Right atrium auricular region (tissue), 2 donors: ENCODE measurements around the gene MIDN. TPM values are rescaled to one million over a fixed set of nuclear protein-coding genes. Genes with fewer than 3 reads are reported as not detected.
A peak's percentile ranks its signal among the peaks of the same experiment; 100 is the strongest.

Experiments used
- DNase-seq: peaks from one replicate; pipeline ENCODE4 v3.0.0-alpha.2; 2019; ENCODE audit warnings: low spot score
- H3K27ac ChIP-seq, 2 donors: fragments of 200-600 bp; sonication (generic); 1 replicate in 1 of 2; 2 replicates in 1 of 2; pipeline ENCODE4 v1.5.1; 2016 to 2019
- H3K27me3 ChIP-seq, 2 donors: fragments of 200-600 bp; sonication (generic); one replicate each; pipeline versions ENCODE4 v1.5.1 to v1.6.0; 2017 to 2019
- H3K36me3 ChIP-seq: fragments of 200-600 bp; sonication (generic); one replicate; pipeline ENCODE4 v1.5.1; 2016
- H3K4me1 ChIP-seq, 2 donors: fragments of 200-600 bp; sonication (generic); one replicate each; pipeline versions ENCODE4 v1.5.1 to v1.6.0; 2017 to 2019
- H3K4me3 ChIP-seq, 2 donors: fragments of 200-600 bp; sonication (generic); 1 replicate in 1 of 2; 2 replicates in 1 of 2; pipeline ENCODE4 v1.5.1; 2017 to 2019; ENCODE audit warnings: mild to moderate bottlenecking in 1 of 2, moderate library complexity in 1 of 2
- H3K9me3 ChIP-seq, 2 donors: fragments of 200-600 bp; sonication (generic); one replicate each; pipeline ENCODE4 v1.5.1; 2019
- CTCF ChIP-seq, 2 donors: fragments of 200-600 bp; sonication (generic); IDR thresholded peaks; one replicate each; pipeline ENCODE4 v1.5.1; 2019; ENCODE audit warnings: antibody characterized with exemption in 2 of 2
- total RNA-seq, 2 donors: library from RNA; depleted of rRNA; stranded (reverse); fragments of >200 nt; gene quantifications; one replicate each; pipeline ENCODE4 v1.1.0, GENCODE V29; 2016

Gene MIDN
- total RNA-seq, 2 donors from 2014 or later = 42.1 to 42.2 TPM

- Histone ChIP-seq H3K27ac (peak overlapping the region; percentile 46 to 91), H3K36me3 (peaks cover 35% of the 10 kb centered on the region), H3K4me3 (no peak overlapping the region), H3K27me3 (no peaks in the 10 kb centered on the region), H3K9me3 (no peaks in the 10 kb centered on the region), H3K4me1 (peaks cover 0 to 76% of the 10 kb centered on the region in 2 donors)
- no peak for DNase-seq
- TF ChIP-seq CTCF (IDR thresholded peaks at IDR 0.05) = no peak
These were observed 28.5 kb upstream of the MIDN start for GRCh38 chr19:1219786-1220476.

GRCh38 chr19:1220477-1220930 lies 27.9 kb upstream of the MIDN start:
- Histone ChIP-seq H3K27ac (peak overlapping the region in 1 of 2 donors; percentile 91), H3K36me3 (peaks cover 40% of the 10 kb centered on the region), H3K9me3 (no peaks in the 10 kb centered on the region), H3K27me3 (no peaks in the 10 kb centered on the region), H3K4me3 (no peak overlapping the region), H3K4me1 (peaks cover 0 to 70% of the 10 kb centered on the region in 2 donors)
- no peak for TF ChIP-seq CTCF (IDR thresholded peaks at IDR 0.05)
- DNase-seq = no peak

DNA sequence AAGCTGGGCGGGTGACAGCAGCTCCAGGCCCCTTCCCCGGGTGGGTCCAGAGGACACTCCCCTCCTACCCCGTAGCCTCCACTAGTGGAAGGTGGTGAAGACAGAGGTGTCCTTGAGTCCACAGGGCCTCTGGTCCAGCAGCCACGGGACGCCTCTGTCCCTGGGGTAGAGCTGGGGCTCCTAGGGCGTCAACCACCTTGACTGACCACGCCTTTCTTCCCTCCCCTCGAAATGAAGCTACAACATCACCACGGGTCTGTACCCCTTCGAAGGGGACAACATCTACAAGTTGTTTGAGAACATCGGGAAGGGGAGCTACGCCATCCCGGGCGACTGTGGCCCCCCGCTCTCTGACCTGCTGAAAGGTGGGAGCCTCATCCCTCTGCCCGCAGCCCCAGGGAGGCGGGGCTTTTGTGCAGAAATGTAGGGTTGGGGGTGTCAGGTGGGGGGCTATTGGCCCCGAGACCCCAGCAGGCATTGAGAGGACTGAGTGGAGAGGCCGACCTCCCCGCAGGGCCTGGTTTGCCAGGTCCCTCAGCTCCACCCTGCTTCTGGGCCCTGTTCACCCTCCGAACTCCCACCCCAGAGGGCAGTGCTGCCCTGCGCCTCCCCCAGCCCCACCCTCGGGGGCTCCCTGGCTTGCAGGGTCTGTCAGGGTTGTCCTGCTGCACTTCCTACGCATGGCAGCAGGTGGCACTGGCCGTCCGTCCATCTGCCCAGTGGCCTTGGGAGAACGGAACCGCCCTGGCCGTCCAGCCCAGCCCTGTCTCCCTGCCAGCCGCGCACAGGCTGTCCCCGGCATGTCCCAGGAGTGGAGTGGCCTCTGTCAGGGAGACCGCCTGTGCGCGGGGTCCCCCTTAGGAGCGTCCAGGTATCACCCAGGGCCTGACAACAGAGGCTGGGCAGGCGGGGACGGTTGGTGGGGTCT lies 27.1 kb upstream of the MIDN start:
- peak; percentile 77 for DNase-seq
- peak; percentile 87 to 89 for TF ChIP-seq CTCF (IDR thresholded peaks at IDR 0.05)
- Histone ChIP-seq H3K27me3 (no peaks in the 10 kb centered on the region), H3K9me3 (no peaks in the 10 kb centered on the region), H3K4me3 (no peak overlapping the region), H3K4me1 (peaks cover 0 to 63% of the 10 kb centered on the region in 2 donors), H3K27ac (peak overlapping the region; percentile 57 to 91), H3K36me3 (peaks cover 41% of the 10 kb centered on the region)

- Histone ChIP-seq H3K4me1 (peaks cover 0 to 56% of the 10 kb centered on the region in 2 donors), H3K9me3 (no peaks in the 10 kb centered on the region), H3K27me3 (no peaks in the 10 kb centered on the region), H3K36me3 (peaks cover 47% of the 10 kb centered on the region), H3K4me3 (no peak overlapping the region), H3K27ac (peak overlapping the region; percentile 57 to 91)
- DNase-seq = no peak
- no peak for TF ChIP-seq CTCF (IDR thresholded peaks at IDR 0.05)
These were observed 26.5 kb upstream of the MIDN start for GRCh38 chr19:1221904-1222255.

DNA sequence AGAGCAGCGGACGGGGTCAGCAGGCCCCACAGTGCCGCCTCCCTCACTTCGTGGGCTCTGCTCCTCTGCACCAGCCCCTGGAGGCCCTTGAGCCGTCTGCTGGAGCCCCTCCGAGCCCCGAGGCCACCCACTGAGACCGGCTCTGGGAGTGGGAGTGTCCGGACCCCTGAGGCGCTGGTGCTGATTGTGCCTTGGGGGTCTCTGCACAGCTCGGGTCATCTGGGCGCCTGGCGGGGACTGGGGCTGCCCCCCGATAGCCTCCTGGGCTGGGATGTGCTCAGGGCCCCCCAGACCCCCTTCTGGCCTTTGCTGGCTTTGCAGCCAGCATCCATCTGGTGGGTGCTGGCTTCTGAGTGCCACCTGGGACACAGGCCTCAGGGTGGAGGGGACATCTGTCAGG lies 26.0 kb upstream of the MIDN start:
- H3K4me3 ChIP-seq = no peak overlapping the region
- no peak for TF ChIP-seq CTCF (IDR thresholded peaks at IDR 0.05)
- H3K27ac ChIP-seq = peak overlapping the region; percentile 57 to 91
- H3K27me3 ChIP-seq = no peaks in the 10 kb centered on the region
- DNase-seq = no peak
- no peaks in the 10 kb centered on the region for H3K9me3 ChIP-seq
- H3K36me3 ChIP-seq = peaks cover 53% of the 10 kb centered on the region
- H3K4me1 ChIP-seq = peaks cover 0 to 51% of the 10 kb centered on the region in 2 donors
